Mesendoderm (in vitro differentiated cells): ENCODE results near the gene ZNF280A.

Experiments used
- DNase-seq: peaks from one replicate; pipeline ENCODE4 v3.0.0; 2013
- H2AK5ac ChIP-seq: 2 replicates; pipeline ENCODE4 v1.6.1; 2013; ENCODE audit warnings: low read length, inconsistent platforms
- H2BK120ac ChIP-seq: 2 replicates; pipeline ENCODE4 v1.6.1; 2013; ENCODE audit warnings: low read depth, mild to moderate bottlenecking, low read length, moderate library complexity, mixed read lengths
- H2BK15ac ChIP-seq: replicated peaks from 2 replicates; pipeline ENCODE4 v1.6.1; 2013; ENCODE audit warnings: low read depth, mild to moderate bottlenecking, moderate library complexity
- H2BK5ac ChIP-seq: 2 replicates; pipeline ENCODE4 v1.6.1; 2013; ENCODE audit warnings: low read length, inconsistent platforms
- H3K18ac ChIP-seq: 2 replicates; pipeline ENCODE4 v1.6.1; 2013; ENCODE audit warnings: mild to moderate bottlenecking, low read length, mixed read lengths
- H3K23ac ChIP-seq: one replicate; pipeline ENCODE4 v1.6.1; 2013; ENCODE audit warnings: low read length
- H3K27ac ChIP-seq: 2 replicates; pipeline ENCODE4 v1.5.1; 2013; ENCODE audit warnings: low read depth, mild to moderate bottlenecking, inconsistent platforms, low read length, moderate library complexity
- H3K27me3 ChIP-seq: 2 replicates; pipeline ENCODE4 v1.6.1; 2013; ENCODE audit warnings: low read length, control low read depth, mild to moderate bottlenecking, inconsistent platforms; ENCODE audit not compliant: insufficient read depth, poor library complexity
- H3K36me3 ChIP-seq: 2 replicates; pipeline ENCODE4 v1.6.1; 2013; ENCODE audit warnings: low read length, inconsistent platforms; ENCODE audit not compliant: control insufficient read depth, insufficient read depth
- H3K4ac ChIP-seq: one replicate; pipeline ENCODE4 v1.6.1; 2013; ENCODE audit warnings: low read depth, mild to moderate bottlenecking, low read length, moderate library complexity
- H3K4me1 ChIP-seq: 2 replicates; pipeline ENCODE4 v1.6.1; 2013; ENCODE audit warnings: low read depth, low read length, inconsistent platforms; ENCODE audit not compliant: control insufficient read depth
- H3K4me2 ChIP-seq: 2 replicates; pipeline ENCODE4 v1.6.1; 2013; ENCODE audit warnings: low read length
- H3K4me3 ChIP-seq: 2 replicates; pipeline ENCODE4 v1.5.1; 2013; ENCODE audit warnings: mild to moderate bottlenecking, low read length
- H3K56ac ChIP-seq: one replicate; pipeline ENCODE4 v1.6.1; 2013; ENCODE audit warnings: low read length
- H3K79me1 ChIP-seq: 2 replicates; pipeline ENCODE4 v1.6.1; 2013; ENCODE audit warnings: low read length, inconsistent platforms
- H3K79me2 ChIP-seq: 2 replicates; pipeline ENCODE4 v1.6.1; 2013; ENCODE audit warnings: mild to moderate bottlenecking, low read length; ENCODE audit not compliant: control insufficient read depth, insufficient read depth
- H3K9ac ChIP-seq: 2 replicates; pipeline ENCODE4 v1.6.1; 2013; ENCODE audit warnings: low read length, inconsistent platforms
- H4K5ac ChIP-seq: one replicate; pipeline ENCODE4 v1.6.1; 2013; ENCODE audit warnings: low read length
- H4K8ac ChIP-seq: one replicate; pipeline ENCODE4 v1.6.1; 2013; ENCODE audit warnings: low read depth, mild to moderate bottlenecking, control low read depth, low read length, moderate library complexity
- WGBS: extraction: QIAGEN DNeasy Blood & Tissue Kit; methylation state at CpG from one replicate; pipeline ENCODE4 v1.1.7; 2013; ENCODE audit warnings: low lambda C conversion rate, missing lambda C conversion rate; ENCODE audit not compliant: insufficient coverage; ENCODE audit errors: extremely low coverage; 5-methylcytosine and 5-hydroxymethylcytosine counted together

Gene ZNF280A

DNA sequence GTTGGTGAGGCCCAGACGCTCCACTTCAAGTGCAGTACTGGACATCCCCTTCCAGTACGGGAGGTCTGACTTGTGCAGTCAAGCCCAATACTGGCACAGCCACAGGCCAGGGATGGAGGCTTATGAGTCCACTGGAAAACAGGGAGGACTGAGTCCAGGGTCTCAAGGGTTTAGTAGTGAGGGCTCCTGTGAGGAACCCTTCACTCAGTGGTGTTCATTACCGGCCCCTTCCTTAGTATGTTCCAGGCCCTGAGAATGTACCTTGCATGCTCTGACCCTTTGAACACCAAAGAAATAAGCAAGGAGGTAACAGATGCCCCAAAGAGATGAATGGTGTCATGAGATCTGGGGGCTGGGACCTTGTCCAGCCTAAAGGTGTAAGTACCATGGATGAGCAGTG is 27.2 kb upstream of the ZNF280A start:
- no peak overlapping the region for H2BK15ac ChIP-seq
- no peak for DNase-seq
- no peaks in the 10 kb centered on the region for H3K4me1 ChIP-seq
- H3K9ac ChIP-seq: no peak overlapping the region
- no peak overlapping the region for H2BK120ac ChIP-seq
- H3K27ac ChIP-seq: no peak overlapping the region
- no CpG with 5 or more reads among the region's 3 CpGs for WGBS
- H3K79me1 ChIP-seq: no peaks in the 10 kb centered on the region
- no peak overlapping the region for H3K18ac ChIP-seq
- H4K5ac ChIP-seq: no peak overlapping the region
- no peak overlapping the region for H3K4me3 ChIP-seq
- H3K27me3 ChIP-seq: no peaks in the 10 kb centered on the region
- no peak overlapping the region for H2AK5ac ChIP-seq
- no peaks in the 10 kb centered on the region for H3K79me2 ChIP-seq
- H4K8ac ChIP-seq: no peak overlapping the region
- no peak overlapping the region for H3K4me2 ChIP-seq
- H3K4ac ChIP-seq: no peak overlapping the region
- H3K23ac ChIP-seq: no peak overlapping the region
- H3K56ac ChIP-seq: no peak overlapping the region
- no peak overlapping the region for H2BK5ac ChIP-seq
- no peaks in the 10 kb centered on the region for H3K36me3 ChIP-seq

DNA sequence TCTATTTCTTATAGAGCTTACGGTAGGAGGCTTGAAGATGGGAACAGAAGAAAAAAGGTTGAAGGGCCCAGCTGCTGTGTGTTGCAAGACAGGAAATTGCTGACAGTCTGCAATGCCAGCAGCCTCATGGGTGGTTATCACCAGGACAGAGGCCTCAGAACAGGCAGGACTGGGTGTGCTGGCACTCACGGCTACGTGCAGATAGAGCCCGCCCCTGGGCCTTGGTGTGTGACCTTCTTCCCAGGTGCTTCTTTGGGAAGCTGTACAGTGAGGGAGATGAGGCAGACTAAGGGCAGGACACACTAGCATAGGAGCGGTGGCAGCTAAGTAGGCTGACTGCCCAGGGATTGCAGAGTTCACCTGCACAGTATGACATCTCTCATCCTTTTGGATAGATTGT is 26.4 kb upstream of the ZNF280A start:
- Histone ChIP-seq H2BK15ac (no peak overlapping the region), H3K27me3 (no peaks in the 10 kb centered on the region), H3K27ac (no peak overlapping the region), H3K4me3 (no peak overlapping the region), H4K8ac (no peak overlapping the region), H3K36me3 (no peaks in the 10 kb centered on the region), H3K79me1 (no peaks in the 10 kb centered on the region), H3K9ac (no peak overlapping the region), H3K56ac (no peak overlapping the region), H3K79me2 (no peaks in the 10 kb centered on the region), H3K18ac (no peak overlapping the region), H2AK5ac (no peak overlapping the region), H4K5ac (no peak overlapping the region), H2BK5ac (no peak overlapping the region), H2BK120ac (no peak overlapping the region), H3K4ac (no peak overlapping the region), H3K4me1 (no peaks in the 10 kb centered on the region), H3K4me2 (no peak overlapping the region), H3K23ac (no peak overlapping the region)
- WGBS: no CpG with 5 or more reads among the region's 5 CpGs
- DNase-seq: no peak

DNA sequence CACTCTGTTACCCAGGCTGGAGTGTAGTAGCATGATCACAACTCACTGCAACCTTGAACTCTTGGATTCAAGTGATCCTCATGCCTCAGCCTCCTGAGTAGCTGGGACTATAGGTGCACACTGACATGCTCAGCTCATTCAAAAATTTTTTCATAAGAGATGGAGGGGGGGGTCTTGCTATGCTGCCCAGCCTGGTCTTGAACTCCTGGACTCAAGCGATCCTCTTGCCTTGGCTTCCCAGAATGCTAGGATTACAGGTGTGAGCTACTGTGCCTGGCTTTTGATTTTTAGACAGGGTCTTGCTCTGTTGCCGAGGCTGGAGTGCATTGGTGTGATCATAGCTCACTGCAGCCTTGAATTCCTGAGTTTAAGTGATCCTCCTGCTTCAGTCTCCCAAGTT is 25.0 kb upstream of the ZNF280A start:
- no peaks in the 10 kb centered on the region for H3K4me1 ChIP-seq
- no peak overlapping the region for H2AK5ac ChIP-seq
- no peak overlapping the region for H3K4me2 ChIP-seq
- no peak overlapping the region for H2BK5ac ChIP-seq
- H3K79me2 ChIP-seq: no peaks in the 10 kb centered on the region
- no peak overlapping the region for H4K8ac ChIP-seq
- H2BK120ac ChIP-seq: no peak overlapping the region
- H3K18ac ChIP-seq: no peak overlapping the region
- H2BK15ac ChIP-seq: no peak overlapping the region
- no peak overlapping the region for H4K5ac ChIP-seq
- no CpG with 5 or more reads among the region's 2 CpGs for WGBS
- no peak overlapping the region for H3K23ac ChIP-seq
- no peak overlapping the region for H3K4me3 ChIP-seq
- H3K27me3 ChIP-seq: no peaks in the 10 kb centered on the region
- no peaks in the 10 kb centered on the region for H3K36me3 ChIP-seq
- H3K79me1 ChIP-seq: no peaks in the 10 kb centered on the region
- H3K56ac ChIP-seq: no peak overlapping the region
- no peak for DNase-seq
- H3K27ac ChIP-seq: no peak overlapping the region
- no peak overlapping the region for H3K4ac ChIP-seq
- H3K9ac ChIP-seq: no peak overlapping the region

DNA sequence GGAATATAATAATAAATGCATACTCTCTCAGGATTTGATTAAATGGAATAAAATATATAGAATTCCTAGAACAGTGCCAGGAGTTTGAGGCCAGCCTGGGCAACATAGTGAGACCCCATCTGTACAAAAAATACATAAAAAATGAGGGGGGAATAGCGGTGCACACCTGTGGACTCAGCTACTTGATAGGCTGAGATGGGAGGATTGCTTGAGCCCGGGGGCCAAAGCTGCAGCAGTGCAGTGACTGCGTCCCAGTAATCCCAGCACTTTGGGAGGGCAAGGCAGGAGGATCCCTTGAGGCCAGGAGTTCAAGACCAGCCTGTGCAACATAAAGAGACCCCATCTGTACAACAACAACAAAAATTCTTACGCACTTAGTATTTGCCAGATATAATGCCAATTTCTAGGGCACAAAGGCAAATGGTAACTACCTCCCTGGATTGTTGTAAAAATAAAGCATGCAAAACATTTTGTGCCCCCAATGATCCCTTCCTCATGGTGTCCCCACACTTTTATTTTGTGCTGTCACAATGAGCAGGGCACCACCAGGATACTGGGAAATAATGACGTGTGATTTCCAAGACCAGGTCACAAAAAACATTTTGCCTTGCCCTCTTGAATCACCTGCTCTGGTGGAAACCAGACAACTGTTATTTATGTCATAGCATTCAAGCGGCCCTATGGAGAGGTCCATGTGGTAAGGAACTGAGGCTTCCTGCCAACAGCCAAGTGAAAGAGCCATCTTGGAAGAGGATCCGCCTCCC is 18.3 kb upstream of the ZNF280A start:
- H2BK120ac ChIP-seq: no peak overlapping the region
- no peaks in the 10 kb centered on the region for H3K27me3 ChIP-seq
- WGBS: no CpG with 5 or more reads among the region's 7 CpGs
- no peak overlapping the region for H3K56ac ChIP-seq
- H3K4ac ChIP-seq: no peak overlapping the region
- no peak overlapping the region for H2BK5ac ChIP-seq
- H3K18ac ChIP-seq: no peak overlapping the region
- H2BK15ac ChIP-seq: no peak overlapping the region
- no peaks in the 10 kb centered on the region for H3K36me3 ChIP-seq
- no peaks in the 10 kb centered on the region for H3K79me1 ChIP-seq
- H3K27ac ChIP-seq: no peak overlapping the region
- no peak overlapping the region for H3K23ac ChIP-seq
- no peak overlapping the region for H3K4me3 ChIP-seq
- no peak overlapping the region for H4K8ac ChIP-seq
- H3K79me2 ChIP-seq: no peaks in the 10 kb centered on the region
- H2AK5ac ChIP-seq: no peak overlapping the region
- no peak overlapping the region for H3K9ac ChIP-seq
- H3K4me1 ChIP-seq: no peaks in the 10 kb centered on the region
- no peak for DNase-seq
- H3K4me2 ChIP-seq: no peak overlapping the region
- no peak overlapping the region for H4K5ac ChIP-seq

DNA sequence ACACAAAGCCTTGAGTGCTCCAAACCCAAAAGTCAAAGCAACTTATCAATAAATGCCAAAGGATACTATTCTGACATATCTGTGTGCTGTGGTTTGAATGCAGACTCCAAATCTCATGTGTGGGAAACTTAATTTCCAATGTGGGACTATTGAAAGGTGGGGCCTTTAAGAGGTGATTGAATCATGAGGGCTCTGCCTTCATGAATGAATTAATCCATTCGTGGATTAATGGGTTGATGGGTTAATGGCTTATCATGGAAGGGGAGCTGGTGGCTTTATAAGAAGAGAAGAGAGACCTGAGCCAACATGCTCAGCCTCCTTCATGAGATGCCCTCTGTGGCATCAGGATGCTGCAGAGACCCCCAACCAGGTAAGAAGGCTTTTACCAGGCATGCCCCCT is 16.8 kb upstream of the ZNF280A start:
- Histone ChIP-seq H3K56ac (no peak overlapping the region), H3K79me2 (no peaks in the 10 kb centered on the region), H4K5ac (no peak overlapping the region), H3K27ac (no peak overlapping the region), H2BK15ac (no peak overlapping the region), H4K8ac (no peak overlapping the region), H3K4me1 (no peaks in the 10 kb centered on the region), H3K27me3 (no peaks in the 10 kb centered on the region), H3K79me1 (no peaks in the 10 kb centered on the region), H3K4me3 (no peak overlapping the region), H3K4me2 (no peak overlapping the region), H2BK120ac (no peak overlapping the region), H3K9ac (no peak overlapping the region), H3K18ac (no peak overlapping the region), H3K4ac (no peak overlapping the region), H3K23ac (no peak overlapping the region), H3K36me3 (no peaks in the 10 kb centered on the region), H2AK5ac (no peak overlapping the region), H2BK5ac (no peak overlapping the region)
- DNase-seq: no peak
- WGBS: no CpG with 5 or more reads among the region's 1 CpG

DNA sequence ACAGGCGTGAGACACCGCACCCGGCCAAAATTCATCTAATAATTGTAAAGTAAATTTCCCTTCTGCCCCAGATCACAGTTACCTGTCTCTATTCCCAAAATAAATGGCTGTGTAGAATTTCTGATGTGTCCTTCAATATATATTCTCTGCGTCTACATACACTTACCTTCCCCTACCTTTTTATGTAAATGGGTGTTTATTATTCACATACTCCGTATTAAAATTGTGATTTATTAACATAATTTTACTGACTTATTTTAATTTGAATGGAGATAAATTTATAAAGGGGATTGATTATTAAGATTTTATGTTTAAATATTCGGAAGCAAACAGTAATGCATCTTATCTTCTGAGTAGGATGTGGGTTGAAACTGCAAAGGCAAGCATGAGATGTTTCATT is 16.4 kb upstream of the ZNF280A start:
- Histone ChIP-seq H3K56ac (no peak overlapping the region), H3K4me2 (no peak overlapping the region), H3K4me1 (no peaks in the 10 kb centered on the region), H3K36me3 (no peaks in the 10 kb centered on the region), H3K4ac (no peak overlapping the region), H3K9ac (no peak overlapping the region), H2BK5ac (no peak overlapping the region), H3K23ac (no peak overlapping the region), H3K27me3 (no peaks in the 10 kb centered on the region), H3K79me2 (no peaks in the 10 kb centered on the region), H2BK15ac (no peak overlapping the region), H3K4me3 (no peak overlapping the region), H3K27ac (no peak overlapping the region), H3K18ac (no peak overlapping the region), H3K79me1 (no peaks in the 10 kb centered on the region), H4K5ac (no peak overlapping the region), H2BK120ac (no peak overlapping the region), H4K8ac (no peak overlapping the region), H2AK5ac (no peak overlapping the region)
- WGBS: 97% methylated on average over 2 of the region's 6 CpGs
- no peak for DNase-seq
